HG03039 (cell line): ENCODE results near the gene POGLUT2.
A peak's percentile ranks its signal among the peaks of the same experiment; 100 is the strongest.

Experiments
- ATAC-seq: cut with Tn5 transposase; IDR thresholded peaks from one replicate; pipeline ENCODE4 v1.9.1; 2021; ENCODE audit warnings: mild to moderate bottlenecking, moderate library complexity; ENCODE audit not compliant: unreplicated experiment

The POGLUT2 gene

DNA sequence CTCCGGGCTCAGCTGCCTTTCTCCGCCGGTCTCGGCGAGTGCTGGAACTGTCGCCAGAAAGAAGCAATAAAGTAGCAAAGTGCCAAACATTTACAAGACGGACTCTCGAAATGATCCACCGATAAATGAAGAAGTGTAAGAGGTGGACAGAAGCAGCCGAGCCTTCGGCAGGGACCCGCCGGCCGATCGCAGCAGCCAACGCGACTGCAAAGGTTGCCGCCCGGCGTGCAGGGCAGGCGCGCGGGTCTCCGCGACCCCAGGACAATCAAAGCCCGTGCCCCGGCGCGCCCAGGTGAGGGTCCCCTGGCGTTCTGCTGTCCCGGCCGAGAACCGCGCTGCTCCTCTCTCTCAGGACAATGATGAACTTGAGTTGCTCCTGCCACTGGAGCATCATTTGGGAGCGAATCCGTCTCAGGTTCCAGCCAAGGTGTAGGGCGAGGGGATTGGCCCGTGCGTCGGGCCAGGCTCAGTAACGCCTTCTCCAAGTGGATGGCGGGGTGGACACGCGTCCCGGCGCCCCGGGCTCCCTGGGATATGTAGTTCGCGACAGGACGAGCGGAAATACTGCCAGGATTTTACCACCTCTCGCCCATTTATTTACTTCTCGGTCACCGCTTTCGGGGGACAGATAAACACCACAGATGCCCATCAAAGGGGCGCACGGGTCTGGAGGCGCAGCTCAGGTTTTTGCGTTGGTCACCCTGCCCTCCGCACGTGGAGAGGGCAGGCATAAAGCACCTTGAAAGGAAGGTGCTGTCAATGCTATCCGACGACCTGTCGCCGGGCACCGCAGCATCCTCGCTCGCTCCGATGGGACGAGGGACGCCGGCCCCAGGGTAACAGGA lies at the start of gene POGLUT2, which contains the start of gene BIVM:
POGLUT2 (minus strand) TSS at position 396 of the 845 bp plus-strand sequence; CDS start at position 90, 306 bp downstream.
BIVM (plus strand) TSS at position 539 of the 845 bp plus-strand sequence. CDS start 8,149 bp downstream, outside the sequence.
- ATAC-seq = peak; percentile 83

DNA sequence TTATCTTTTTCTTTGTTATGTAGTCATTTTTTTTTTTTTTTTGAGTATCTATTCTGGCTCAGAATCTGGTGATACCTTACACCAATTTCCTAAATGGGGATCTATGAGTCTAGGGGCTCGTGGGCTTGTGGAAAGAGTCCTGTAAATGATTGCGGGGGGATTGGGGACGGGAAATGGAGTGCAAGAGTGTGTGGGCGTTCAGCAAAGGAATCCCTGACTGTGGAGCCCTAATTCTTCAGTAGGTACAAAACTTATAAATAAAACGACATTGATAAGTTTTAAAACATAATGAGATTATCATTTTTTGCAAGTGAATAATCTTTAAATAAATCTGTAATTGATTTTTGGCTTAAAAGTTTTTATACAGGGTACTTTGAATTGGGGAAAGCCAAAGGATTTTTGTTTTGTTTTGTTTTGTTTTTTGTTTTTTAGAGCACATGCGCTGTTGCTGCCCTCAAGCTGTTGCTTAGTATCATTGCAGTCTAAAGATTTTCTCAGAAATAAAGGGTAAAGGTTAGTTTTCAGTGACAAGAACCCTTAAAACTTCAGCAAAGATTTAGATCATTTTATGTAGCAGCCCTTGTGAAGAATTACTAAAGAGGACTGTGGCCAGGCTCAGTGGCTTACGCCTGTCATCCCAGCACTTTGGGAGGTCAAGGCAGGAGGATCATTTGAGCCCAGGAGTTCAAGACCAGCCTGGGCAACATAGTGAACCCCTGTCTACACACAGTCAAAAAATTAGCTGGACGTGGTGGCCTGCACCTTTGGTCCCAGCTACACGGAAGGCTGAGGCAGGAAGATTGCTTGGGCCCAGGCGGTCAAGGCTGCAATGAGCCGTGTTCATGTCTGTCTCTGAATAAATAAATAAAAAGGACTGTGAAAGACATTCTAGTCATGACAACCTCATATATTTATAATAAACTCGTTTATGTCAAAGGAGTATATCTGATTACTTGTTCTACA lies 48.8 kb upstream of the POGLUT2 start:
- no peak for ATAC-seq

DNA sequence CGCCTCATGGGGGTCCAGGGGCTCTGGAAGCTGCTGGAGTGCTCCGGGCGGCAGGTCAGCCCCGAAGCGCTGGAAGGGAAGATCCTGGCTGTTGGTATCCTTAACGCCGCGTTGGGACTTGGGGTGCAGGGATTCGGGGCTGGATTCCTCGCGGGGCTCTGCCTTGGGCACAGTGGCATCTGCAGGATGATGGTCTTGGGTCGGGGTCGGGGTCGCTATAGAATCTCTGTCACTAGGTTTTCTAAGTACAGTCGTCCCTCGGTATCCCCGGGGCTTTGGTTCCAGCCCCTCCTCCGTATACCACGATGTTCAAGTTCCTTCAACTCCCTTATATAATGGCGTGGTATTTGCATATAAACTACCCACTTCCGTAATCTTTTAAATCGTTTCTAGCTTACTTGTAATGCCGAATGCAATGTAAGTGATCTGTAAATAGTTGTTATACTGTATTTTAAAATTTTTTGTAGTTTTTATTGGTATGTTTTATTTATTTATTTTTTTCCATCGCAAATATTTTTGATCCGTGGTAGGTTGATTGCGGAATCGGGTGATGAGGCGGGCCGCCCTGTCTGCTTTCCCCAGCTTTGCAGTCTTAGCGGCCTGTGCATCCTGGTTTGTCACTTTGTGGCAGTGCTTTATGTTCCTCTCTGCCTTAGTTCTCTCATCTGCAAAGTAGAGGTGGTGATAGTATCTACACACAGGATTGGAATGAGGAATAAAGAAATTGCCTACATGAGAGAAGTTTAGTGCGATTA lies 47.7 kb upstream of the POGLUT2 start:
- ATAC-seq = peak; percentile 20

DNA sequence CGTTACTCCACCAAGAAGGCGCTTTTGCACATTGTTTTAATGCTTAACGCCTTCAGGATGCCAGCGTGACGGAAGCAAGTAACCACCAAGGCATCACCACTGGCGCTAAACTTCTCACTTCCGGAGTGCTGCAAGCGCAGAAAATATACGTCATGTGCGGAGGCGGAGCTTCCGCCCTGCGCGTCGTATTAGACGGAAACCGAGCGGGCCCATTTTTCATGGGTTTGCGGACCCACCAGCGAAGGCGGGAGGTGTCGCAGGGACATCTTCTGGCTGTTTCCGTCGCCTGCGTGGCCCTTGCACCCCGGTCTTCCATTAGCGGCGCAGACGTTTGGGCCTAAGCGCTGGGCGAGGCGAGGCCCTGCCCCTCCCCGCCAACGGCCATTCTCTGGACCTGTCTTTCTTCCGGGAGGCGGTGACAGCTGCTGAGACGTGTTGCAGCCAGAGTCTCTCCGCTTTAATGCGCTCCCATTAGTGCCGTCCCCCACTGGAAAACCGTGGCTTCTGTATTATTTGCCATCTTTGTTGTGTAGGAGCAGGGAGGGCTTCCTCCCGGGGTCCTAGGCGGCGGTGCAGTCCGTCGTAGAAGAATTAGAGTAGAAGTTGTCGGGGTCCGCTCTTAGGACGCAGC lies 47.0 kb upstream of the POGLUT2 start, which contains the start of gene ERCC5:
ERCC5 (plus strand) TSS at position 403 of the 631 bp plus-strand sequence. CDS start 235 bp downstream, outside the sequence.
- ATAC-seq = peak; percentile 87

DNA sequence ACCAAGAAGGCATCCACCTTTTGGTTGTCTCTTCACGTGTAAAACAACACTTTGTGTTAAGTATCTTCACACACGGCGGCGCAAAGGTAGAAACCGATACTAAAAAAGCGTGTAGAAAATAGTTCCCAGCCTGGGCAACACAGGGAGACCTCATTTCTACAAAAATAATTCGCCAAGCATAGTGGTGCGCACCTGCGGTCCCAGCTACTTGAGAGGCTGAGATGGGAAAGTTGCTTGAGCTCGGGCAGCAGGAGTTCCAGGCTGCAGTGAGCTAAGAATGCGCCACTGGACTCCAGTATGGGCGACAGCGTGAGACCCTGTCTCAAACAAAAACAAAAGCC lies 46.5 kb upstream of the POGLUT2 start:
- peak; percentile 14 for ATAC-seq

DNA sequence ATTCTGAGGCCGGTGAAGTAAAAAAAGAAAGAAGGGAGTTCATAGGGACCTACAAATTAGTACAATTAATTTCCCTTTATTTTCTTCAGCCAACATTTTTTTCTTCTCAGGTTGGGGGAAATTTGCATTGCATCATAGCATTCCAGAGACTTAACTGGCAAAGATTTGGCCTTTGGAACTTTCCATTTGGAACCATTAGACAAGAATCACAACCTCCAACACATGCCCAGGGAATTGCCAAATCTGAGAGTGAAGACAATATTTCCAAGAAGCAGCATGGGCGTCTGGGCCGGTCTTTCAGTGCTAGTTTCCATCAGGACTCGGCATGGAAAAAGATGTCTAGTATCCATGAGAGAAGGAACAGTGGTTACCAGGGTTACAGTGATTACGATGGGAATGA lies 40.7 kb upstream of the POGLUT2 start:
- no peak for ATAC-seq

DNA sequence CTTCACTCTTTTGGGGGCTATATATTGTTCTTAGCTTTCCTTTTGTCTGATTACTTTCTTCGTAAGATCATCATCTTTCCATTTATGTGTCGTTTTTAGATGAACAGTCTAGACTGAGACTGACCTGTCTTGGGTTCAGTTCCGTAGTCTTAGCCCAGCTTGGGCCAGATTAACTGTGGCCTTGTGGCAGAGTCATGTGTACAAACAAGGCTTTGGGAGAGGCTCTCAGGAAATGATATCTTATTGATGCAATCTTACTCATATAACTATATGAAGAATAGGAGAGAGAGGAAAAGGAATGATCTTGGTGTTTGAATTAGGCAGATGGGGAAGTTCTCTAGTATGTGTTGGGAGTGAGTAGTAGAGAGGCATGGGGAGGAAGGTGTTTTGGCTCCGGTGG lies 40.2 kb upstream of the POGLUT2 start:
- ATAC-seq = no peak

DNA sequence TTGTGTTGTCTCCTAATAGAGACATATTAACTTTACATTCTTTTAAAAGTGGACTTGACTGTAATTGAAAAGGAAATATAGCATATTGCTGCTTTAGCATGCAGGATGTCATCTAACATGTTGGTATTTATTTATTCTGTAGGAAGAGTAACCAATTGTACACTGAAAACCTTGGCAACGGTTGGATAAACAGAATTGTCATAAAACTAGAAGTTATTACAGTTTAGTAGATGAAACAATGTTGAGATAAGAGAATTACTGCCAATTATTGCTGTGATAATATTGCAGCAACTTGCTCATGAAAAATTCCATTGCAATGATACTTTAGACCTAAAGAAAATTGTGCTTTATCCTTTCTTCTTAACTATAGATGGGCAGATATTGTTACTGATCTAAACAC lies 39.5 kb upstream of the POGLUT2 start:
- no peak for ATAC-seq

DNA sequence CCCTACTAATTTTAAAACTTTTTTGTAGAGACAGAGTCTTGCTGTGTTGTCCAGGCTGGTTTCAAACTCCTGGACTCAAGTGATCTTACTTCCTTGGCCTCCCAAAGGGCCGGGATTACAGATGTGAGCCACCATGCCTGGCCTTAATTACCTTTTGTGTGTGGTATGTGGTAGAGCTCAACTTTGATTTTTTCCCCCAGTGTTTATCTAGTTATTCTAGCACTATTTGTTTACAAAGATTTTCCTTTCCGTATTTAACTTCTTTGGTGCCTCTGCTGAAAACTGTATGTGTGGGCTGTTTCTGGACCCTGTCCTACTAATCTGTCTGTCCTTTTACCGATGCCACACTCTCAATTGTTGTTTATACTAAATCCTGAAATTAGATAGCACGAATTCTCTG lies 37.7 kb upstream of the POGLUT2 start:
- ATAC-seq = no peak

DNA sequence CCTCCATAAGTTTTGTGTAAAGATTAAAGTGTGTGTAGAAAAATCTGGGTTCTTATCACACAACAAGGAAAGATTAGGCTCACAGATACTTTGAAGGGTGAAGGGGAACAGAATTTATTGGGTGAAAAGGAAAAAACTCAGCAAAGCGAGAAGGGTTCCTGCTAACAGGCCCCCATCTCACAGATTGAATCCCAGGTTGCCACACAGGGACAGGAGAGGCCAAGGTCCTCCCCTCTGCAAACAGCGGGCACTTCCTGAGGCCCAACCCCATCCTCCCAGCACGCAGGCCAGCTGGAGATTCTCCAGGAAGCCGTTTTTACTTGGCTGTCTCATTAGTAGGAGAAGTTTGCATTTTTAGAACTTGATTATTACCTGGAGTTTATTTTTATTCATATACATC lies 31.9 kb upstream of the POGLUT2 start:
- ATAC-seq = no peak

DNA sequence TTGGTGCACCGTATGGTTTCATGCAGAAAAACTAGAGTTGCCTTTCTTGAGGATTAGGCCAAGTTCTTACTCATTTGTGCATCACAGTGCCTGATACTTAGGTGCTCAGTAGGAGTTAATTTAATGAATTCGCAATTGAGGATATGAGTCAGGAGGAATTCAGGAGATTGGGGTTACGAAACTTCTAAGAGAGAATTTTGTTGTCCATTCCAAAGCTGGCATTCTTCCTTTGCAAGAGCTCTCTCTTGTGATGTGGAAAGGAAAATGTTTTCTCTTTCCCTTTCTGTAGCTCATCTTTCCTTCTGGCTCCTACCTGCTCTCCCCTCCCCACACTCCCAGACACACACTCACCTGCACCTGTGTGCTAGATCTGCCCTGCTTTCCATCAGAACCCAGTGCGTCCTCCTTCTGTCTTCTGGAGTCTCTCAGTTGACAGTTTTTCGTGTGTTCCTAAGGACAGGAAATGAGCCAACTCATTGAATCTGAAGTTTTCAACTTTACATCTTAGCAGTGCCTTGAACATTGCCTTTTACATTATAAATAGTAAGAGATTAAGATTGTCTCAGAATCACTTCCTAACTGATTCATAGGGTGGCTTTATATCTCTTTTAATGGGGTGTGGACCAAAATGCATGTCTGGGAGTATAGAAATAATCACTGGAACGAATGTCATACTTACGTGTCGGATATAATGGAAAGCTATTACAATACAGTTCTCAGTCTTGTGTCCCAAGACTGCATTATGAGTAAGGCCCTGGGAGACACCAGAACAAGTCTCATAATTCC lies 27.3 kb upstream of the POGLUT2 start:
- no peak for ATAC-seq

DNA sequence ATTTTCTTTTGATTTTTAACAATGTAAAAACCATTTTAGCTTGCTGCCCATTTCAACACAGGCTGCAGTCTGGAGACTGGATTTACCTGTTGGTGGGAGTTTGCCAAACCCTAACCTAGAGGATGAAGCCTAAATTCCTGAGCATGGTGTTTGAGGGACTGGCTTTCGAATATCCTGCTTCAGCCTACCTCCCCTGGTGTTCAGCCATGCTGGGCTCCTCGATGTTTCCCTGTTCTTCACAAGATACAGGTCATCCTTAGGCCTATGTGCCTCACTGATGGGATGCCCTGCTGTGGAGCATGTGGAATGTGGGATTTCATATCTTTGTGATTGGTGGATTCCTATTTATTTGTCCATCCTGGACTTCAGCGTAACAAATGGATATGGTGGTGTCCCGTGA lies 26.6 kb upstream of the POGLUT2 start:
- ATAC-seq = no peak

DNA sequence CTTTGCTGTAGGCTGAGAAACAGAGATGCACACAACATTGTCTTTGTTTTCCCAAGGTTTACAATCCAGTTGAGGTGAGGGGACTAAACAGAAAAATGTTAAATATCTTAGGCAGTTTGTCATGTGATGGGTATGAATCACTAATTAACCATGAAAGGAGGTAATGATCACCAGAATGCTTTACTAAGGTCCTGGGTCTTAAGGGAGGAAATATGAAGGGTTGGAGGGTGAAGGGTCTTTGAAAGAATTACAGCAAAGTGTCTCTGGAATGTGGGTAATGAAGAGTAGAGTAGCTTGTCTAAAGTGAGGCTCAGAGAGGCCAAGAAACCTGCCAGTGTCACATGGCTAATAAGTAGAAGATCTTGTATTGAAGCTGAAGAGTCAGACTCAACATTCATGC lies 19.1 kb upstream of the POGLUT2 start:
- ATAC-seq = no peak

DNA sequence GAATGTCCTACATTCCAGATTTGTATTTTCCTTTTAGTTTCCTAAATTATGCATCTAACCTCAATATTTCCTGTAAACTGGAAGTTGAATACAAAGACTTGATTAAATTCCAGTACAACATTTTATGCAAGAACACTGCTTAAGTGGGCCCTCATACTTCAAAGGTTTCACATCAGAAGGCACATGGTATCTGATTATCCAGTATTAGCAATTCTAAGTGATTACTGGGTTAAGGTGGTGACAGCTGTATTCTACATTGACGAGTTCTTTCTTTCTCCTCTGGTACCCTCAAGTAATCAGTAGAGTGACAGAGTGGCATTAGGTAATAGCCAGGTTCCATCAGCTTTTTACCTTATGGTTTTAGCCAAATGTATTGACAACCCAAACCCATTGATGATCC lies 18.5 kb upstream of the POGLUT2 start:
- ATAC-seq = no peak

DNA sequence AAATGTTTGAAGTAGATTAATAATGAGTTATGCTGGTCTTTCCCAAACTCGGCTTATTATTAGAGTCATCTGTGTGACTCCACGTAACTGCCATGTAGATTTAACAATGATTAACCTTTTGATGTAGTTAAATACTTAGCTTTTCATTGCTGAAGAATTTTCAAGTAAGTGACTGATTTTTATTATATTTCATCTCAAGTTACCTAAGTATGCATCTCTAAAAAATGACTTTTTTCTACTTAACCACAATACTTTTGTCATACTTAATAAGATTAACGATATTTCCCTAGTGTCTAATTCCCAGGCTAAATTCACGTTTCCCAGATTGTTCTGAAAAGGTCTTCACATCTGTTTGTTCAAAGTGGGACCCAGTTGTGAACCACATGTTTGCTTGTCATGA lies 17.9 kb upstream of the POGLUT2 start:
- ATAC-seq = no peak

DNA sequence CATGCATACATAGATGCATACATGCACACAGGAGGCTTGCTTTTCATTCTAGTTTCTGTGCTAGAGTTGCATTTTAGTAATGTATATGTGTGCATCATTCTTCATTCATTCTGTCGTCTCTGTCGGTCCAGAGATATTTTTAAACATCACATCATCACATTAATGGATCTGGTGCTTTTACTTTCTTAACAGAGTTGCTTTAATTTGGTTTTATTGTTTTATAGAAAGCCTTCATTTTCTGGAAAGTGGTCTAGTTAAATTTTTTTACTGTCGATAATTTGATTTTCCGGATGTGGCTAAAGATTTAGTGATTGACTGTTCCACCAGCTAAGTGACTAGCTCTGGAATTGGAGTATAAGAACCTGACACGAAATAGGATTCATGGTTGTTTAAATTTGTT lies 17.0 kb upstream of the POGLUT2 start:
- ATAC-seq = no peak

DNA sequence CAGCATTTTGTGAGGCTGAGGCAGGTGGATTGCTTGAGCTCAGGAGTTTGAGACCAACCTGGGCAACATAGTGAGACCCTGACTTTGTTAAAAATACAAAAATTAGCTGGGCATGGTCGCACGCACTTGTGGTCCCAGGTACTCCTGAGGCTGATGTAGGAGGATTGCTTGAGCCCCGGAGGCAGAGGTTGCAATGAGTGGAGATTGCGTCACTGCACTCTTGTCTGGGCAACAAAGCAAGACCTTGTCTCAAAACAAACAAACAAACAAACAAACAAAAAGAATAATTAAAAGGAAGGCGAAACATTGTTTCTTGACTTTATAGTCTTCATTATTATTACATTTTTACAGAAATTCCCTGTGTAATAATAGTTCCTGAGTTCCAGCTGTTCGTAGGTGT lies 16.0 kb upstream of the POGLUT2 start:
- no peak for ATAC-seq

DNA sequence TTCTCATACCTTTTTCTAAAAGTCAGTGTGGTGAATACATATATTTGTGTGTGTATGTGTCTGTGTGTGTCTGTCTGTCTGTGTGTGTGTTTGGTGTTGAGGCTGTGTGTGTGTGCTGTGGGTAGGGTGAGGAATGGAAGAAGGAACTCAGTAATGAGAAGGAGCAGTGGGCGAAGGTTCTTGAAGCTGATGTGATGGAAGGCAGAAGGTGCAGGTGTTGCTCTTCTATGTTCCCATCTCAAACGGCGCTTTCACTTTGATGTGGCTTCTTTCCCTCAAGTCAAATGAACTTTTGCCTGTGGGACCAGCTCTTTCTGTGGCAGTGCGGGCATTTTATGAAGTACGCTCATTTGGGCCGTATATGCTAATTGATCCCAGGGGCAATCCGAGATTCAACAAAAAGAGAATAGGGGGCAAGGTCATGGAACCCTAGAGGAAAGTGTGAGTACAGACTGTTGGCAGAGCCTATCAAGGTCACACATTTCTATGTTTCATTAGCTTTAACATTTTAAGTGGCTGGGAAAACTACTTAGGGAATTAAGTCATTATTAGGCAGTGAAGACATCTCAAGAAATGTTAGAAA lies 15.3 kb upstream of the POGLUT2 start:
- ATAC-seq = peak; percentile 56

DNA sequence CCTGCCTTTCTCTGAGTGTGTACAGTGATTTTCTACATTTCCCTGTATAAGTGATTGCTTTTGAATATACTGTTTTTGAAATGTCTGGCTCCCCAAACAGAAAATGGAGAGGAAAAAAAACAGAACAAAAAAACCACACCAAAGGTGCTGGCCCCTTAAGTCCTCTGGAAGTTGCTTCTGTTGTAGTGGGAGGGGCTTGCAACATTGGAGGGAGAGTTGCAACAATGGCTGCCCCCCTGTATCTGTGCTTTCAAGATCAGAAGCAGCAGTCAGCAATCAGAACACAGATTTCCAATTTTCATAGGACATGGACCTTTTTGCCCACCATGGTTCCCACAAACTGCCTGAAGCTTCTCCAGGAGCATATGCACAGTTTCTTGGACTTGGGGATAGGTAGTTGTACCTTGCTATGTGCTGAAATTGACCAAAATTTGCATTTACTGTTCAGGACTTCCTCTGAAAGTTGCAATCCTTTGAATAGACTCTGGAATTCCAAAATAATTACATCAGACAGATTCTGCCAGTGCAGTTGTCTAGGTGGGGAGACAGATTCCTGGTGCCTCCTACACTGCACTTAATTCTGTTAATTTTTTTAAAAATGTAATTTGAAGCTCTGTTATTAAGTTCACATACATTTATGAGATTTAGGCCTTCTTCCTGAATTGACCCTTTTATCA lies 14.0 kb upstream of the POGLUT2 start:
- no peak for ATAC-seq
